CD4-positive, alpha-beta T cell treated with Interleukin-2 at 100 ng/mL for 4 hours (primary cell): ENCODE results near the gene XCL1.

Experiments
- DNase-seq: peaks from one replicate; pipeline ENCODE4 v3.0.0-alpha.2; 2020; ENCODE audit warnings: low spot score

Gene XCL1

DNA sequence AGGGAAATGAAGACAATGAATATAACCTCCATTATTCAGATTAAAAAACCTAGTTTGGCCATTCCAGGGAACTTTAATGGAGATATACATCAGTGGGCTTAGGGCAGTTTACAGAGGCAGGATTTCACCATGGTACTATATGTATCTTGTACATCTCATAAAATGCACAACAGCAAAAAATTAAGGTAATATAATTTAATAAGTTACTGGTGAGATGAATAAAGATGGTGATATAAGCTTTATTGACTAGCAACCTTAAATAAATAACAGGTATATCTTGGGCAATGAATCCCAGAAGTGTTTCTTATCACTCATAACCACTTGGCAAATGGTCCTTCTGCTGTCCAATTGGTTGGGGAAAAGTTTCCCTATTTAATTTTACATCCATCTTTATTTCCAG, 29.0 kb downstream of the XCL1 start:
- DNase-seq = no peak

GRCh38 chr1:168606096-168606495, 29.7 kb downstream of the XCL1 start:
- DNase-seq = no peak

GRCh38 chr1:168607872-168608428, 31.5 kb downstream of the XCL1 start:
- DNase-seq = no peak

DNA sequence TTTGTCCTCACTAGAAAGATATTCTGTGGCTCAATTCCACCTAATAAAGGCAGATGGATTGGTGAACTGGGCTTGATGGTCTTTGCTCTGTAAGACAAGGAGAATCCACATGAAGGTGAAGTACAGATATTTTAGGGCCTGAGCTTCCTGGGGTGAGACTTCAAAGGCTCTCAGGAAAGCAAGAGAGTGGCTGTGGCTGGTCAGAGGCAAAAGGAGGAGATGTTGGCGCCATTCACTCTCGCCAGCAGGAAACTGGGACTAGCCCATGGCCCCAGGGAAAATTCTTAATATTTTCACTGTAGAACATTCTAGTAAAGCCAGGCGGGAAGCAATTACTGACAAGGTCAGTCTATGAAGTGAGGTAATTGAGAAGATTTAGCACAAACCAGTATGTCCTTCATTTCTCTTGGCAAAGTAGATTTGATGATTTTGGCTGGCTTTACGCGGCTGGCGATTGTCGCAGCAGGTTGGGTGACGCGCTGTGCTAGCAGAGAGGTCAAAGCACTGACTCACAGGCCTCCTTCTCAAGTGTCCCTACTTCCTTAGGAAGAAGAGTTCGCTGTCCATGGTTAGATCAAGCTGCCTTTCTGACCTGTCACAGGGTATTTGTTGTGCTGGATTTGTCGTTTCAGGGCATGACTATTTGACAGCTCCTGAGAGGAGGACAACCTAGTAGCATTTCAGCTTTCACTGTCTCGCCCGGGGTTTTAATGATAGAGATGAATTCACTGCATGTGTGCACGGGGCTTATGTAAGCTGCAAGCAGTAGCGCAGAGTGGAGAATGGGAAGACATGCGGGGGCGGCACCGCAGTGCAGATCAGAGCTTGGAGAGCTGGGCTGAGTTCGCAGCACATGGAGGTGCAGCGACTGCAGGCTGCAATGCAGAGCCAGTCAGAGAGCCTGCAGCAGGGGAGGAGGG, 32.7 kb downstream of the XCL1 start:
- DNase-seq = no peak

GRCh38 chr1:168609741-168610510, 33.5 kb downstream of the XCL1 start:
- DNase-seq = no peak

DNA sequence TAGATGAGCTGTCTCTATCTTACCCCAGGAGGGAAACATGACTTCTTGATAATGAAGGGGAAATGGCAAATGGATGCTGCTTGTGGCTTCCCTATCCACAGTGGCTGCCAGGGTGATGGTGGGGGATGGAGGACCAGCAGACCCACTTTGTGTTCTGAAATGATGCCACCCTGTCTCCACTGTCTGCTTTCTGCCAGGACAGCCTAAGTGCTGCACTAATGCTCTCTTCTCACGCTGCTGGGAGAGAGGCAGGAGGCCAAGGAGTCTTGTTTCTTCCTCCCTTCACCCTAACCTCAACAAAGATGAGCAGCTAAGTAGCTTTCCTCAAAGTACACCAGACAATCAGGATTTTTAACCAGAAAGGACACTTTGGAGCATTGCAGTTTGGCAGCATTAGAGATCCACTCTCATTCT, 36.6 kb downstream of the XCL1 start:
- no peak for DNase-seq

DNA sequence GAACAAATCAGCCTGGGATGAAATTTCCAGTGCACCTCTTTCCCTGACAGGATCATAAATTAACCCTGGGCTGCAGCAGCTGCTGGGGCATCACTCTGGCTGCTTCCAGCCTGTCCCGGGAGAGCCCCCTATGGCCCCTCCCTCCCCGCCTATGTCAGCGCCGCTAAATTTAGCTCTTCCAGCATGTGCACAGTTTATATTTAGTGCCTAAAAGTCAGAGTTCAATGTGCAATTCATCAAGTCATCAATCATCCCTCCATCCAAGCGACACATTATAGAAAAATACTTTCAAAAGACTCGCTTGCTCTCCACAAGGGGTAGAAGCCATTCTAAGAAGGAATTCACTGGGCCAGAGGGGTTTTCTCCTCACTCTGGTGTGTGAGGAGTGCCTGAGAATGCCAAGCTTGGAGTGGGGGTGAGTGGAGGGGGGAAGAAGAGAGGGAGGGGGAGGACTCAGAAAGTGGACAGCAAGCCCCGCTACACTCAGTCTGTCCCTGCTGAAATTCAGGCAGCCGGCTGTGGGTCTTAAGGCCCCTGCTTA, 37.4 kb downstream of the XCL1 start:
- DNase-seq = no peak

GRCh38 chr1:168614235-168614634, 37.8 kb downstream of the XCL1 start:
- no peak for DNase-seq

DNA sequence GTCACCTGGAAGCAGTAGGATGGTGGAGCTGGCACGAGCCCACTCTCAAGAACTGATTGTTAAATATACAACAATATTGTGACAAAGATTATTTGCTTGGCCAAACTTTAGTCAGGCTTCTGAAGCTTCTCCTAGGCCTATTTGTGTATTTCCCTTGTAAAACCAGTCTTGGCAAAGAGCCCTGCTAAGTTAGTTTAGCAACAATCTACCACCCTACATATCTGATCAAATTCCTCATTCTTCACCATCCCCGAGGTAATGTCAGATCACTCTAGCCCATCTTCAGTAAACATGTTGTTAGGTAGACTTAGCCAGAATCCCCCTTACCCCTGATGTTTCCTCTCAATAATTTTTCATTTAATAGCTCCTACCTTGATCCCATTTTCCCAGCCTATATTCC, 39.6 kb downstream of the XCL1 start:
- DNase-seq = no peak

GRCh38 chr1:168617974-168618750, 41.8 kb downstream of the XCL1 start:
- DNase-seq = no peak

- DNase-seq = no peak
Measured at GRCh38 chr1:168618886-168619285, 42.5 kb downstream of the XCL1 start.

DNA sequence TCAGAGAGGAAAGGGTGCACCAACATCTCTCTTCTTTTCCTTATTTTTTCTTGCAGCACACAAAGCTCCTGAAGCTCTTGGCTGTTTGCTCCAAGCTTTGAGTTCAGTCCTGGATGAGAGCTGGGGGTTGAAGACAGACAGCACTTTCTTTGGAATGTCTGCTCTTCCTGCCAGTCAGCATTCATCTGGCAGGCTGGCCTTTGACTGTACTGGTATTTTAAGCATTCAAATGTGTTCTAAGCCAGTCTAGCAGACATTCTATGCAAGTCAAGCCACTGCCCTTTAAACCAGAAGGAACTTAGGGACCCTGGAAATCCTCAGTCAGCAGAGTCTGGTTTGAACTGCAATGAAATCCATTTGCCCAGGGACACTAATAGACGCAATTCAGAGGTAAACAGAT, 45.0 kb downstream of the XCL1 start:
- DNase-seq = no peak

DNA sequence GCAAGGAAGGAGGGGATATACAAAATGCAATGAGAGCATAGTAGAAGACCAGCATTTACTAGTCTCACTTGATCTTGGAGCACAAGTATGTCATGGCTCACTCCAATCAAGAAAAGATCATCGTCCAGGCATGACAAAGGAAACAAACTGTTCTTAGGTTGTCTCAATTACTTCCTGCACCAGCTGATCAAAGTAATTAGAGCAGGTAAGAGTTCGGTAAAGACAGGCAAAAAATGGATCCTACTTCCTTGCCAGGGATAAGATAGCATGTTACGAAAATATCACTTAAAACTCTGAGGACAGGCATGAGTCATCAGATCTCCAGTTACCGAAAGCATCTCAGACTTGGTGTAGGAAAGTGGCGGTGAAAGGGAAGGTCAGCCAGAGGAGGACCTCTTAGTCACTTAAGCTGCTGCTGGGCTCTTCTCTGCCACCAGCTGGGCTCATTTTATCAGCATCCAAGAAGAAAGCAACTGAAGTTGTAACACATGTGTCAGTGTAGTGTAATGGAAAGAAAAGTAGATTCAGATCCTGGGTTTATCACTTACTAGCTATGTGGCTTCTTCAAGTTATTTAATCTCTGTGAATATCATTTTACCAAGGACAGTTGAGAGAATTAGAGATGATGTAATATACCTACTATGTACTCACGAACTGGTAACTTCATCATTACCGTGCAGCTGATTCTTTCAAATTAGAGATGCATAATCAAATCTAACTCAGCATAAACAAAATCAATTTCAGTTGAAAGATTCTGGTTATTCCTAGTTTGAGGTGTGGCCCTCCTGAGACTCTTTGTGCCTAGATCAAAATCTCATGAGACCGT, 46.8 kb downstream of the XCL1 start:
- no peak for DNase-seq

DNA sequence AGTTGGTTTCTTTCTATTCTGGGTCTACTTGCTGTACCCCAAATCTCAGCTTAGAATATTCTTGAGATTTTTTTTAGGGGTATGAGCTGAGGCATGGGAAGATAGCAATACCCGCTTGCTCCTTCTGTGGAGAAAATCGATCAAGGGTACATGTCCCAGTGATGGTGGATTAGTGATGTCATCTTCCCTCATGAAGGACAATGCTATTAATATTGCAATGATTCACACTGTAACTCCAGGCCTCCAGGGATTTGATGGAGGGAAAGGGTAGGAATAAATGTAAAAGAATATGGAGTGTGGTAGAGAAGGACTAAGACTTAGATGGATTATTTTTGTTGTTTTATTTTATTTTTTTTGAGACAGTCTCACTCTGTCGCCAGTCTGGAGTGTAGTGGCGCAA, 47.4 kb downstream of the XCL1 start:
- DNase-seq = no peak

DNA sequence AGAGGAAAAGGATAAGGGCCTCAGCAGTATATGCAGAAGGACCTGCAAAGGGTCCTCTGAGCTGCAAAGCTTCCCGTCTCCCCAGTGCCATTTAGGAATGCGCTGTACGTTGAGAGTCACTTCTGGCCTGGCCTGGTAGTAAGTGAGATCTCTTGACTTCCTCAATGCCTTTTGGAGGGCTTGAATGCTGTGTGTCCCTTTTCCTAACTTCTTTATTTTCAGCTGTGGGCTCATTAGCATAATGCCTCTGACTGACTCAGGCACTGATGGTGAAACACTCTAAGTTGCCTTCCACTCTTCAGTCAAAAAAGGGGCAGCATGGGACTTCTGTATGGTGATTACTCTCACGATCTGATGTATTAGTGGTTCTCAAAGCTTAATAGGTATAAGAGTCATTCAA, 49.9 kb downstream of the XCL1 start:
- DNase-seq = peak; percentile 4

DNA sequence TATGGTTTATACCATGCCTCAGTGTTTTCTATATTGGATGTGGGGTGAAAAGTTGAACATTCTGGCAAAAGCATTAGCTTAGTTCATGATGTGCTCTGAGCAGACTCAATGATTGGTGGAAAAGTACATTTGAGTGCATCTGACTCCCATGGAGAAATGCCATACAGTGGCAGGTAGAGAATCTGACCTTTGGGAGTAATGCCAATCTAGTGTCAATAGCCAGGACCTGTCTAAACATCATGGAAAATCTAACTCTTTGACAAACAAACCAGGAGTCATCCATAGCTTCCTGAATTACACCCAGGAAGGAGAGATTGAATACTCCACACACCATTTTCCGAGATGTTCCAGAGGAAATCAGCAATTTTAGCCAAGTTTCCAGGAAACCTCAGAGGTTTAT, 51.0 kb downstream of the XCL1 start:
- DNase-seq = no peak

DNA sequence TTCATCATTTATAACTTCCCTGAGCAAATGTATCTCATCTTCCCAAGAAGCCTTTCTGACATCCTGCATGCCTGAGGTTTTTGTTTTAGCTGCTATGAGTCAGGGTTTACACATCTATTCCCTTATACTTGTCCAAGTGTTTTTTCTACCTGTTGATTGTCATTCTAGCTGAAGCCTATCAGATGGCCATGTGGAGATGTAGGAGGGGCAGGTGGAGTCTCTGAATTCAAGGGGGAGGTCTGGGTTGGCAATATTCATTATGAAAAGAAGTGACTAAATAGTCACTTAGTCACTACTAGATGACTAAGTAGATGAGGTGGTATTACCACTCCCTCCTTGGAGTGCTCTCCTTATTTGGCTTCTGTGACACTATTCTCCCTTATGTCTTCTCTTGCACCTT, 52.4 kb downstream of the XCL1 start:
- no peak for DNase-seq

- no peak for DNase-seq
Measured at GRCh38 chr1:168629466-168629865, 53.1 kb downstream of the XCL1 start.
